ENCODE results near the gene PNLIP. TPM values are rescaled to one million over a fixed set of nuclear protein-coding genes. Genes with fewer than 3 reads are reported as not detected.

PNLIP gene
- polyA plus RNA-seq, 2 of the 4 experiments (the other 2 are of a cell fraction), result not detected

GRCh38 chr10:116608686-116609594 lies 63.2 kb downstream of the PNLIP start:
- Histone ChIP-seq H3K4me2 (peak overlapping the region; percentile 80), H3K27ac (peak overlapping the region; percentile 39 to 65; a peak in 3 of 6 replicates), H3K4me3 (peak overlapping the region; percentile 50), H3K9me3 (no peaks in the 10 kb centered on the region), H3K4me1 (no peaks in the 10 kb centered on the region)
- ChIA-PET CTCF (interaction anchor here (1.0 kb wide), 1 partner anchor 19 kb away, joined by 5 read pairs; no protein-coding TSS in a partner anchor), POLR2A (interaction anchor here (0.5 kb wide), 1 partner anchor 183 kb away, joined by 4 read pairs; no protein-coding TSS in a partner anchor)
- ATAC-seq (peak; percentile 14 to 22; a peak in 4 of 6 replicates), FAIRE-seq (no peak), DNase-seq (ENCODE audit: low read depth in 1 of 2, low spot score in 1 of 2) (no peak)
- TF ChIP-seq TFCP2L1 (CRISPR knock-in tag; IDR thresholded peaks at IDR 0.05) (no peak), RNF2 (IDR thresholded peaks at IDR 0.05; ENCODE audit: borderline replicate concordance, low read depth) (no peak), EHF (CRISPR knock-in tag; IDR thresholded peaks at IDR 0.05) (no peak), HEYL (CRISPR knock-in tag; IDR thresholded peaks at IDR 0.05) (no peak), PHF8 (IDR thresholded peaks at IDR 0.05; ENCODE audit: borderline replicate concordance, low read depth) (no peak), SMC3 (IDR thresholded peaks at IDR 0.05) (no peak), HOXB5 (CRISPR knock-in tag; IDR thresholded peaks at IDR 0.05) (no peak), ZC3H11A (IDR thresholded peaks at IDR 0.05) (no peak)
- WGBS (ENCODE audit: missing lambda C conversion rate), result 91% methylated on average over 24 of the region's 41 CpGs

GRCh38 chr10:116610443-116611152 lies 64.9 kb downstream of the PNLIP start:
- ATAC-seq (no peak), DNase-seq (ENCODE audit: low read depth in 1 of 2, low spot score in 1 of 2) (no peak), FAIRE-seq (no peak)
- H3K4me3 ChIP-seq, result peak overlapping the region; percentile 50; the same call in 1 of the 3 replicates
- ChIA-PET CTCF (interaction anchor here (0.7 to 1.5 kb wide), 4 partner anchors 9 to 606 kb away, joined by 3 to 5 read pairs (median 4); no protein-coding TSS in a partner anchor), POLR2A (no interaction called here)
- H3K4me2 ChIP-seq, result peak overlapping the region; percentile 80
- H3K27ac ChIP-seq, result no peak overlapping the region
- WGBS (ENCODE audit: missing lambda C conversion rate), result 86% methylated on average over 13 of the region's 13 CpGs
- H3K4me1 ChIP-seq, result no peaks in the 10 kb centered on the region
- TF ChIP-seq HOXA7 (CRISPR knock-in tag; IDR thresholded peaks at IDR 0.05), result no peak
- TF ChIP-seq ZNF302 (CRISPR knock-in tag; IDR thresholded peaks at IDR 0.05), result no peak
- TF ChIP-seq SREBF2 (IDR thresholded peaks at IDR 0.05), result no peak
- no peak for TF ChIP-seq FOXS1 (CRISPR knock-in tag; IDR thresholded peaks at IDR 0.05)
- no peak for TF ChIP-seq CBX8 (IDR thresholded peaks at IDR 0.05)
- no peak for TF ChIP-seq CHD4 (IDR thresholded peaks at IDR 0.05; ENCODE audit: borderline replicate concordance)
- TF ChIP-seq NPAS2 (CRISPR knock-in tag; IDR thresholded peaks at IDR 0.05; ENCODE audit: borderline replicate concordance), result no peak
- TF ChIP-seq HMGXB4 (CRISPR knock-in tag; IDR thresholded peaks at IDR 0.05; ENCODE audit: borderline replicate concordance), result no peak
- no peak for TF ChIP-seq BHLHE40 (IDR thresholded peaks at IDR 0.05; ENCODE audit: low read depth, low read length)
- TF ChIP-seq GATA3 (IDR thresholded peaks at IDR 0.05; ENCODE audit: borderline replicate concordance), result no peak
- TF ChIP-seq NR3C1 (IDR thresholded peaks at IDR 0.05), result no peak
- TF ChIP-seq, protein P1, sequence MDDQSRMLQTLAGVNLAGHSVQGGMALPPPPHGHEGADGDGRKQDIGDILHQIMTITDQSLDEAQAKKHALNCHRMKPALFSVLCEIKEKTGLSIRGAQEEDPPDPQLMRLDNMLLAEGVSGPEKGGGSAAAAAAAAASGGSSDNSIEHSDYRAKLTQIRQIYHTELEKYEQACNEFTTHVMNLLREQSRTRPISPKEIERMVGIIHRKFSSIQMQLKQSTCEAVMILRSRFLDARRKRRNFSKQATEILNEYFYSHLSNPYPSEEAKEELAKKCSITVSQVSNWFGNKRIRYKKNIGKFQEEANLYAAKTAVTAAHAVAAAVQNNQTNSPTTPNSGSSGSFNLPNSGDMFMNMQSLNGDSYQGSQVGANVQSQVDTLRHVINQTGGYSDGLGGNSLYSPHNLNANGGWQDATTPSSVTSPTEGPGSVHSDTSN (IDR thresholded peaks at IDR 0.05), result no peak
- TF ChIP-seq PHF8 (IDR thresholded peaks at IDR 0.05; ENCODE audit: borderline replicate concordance, low read depth), result no peak
- TF ChIP-seq RCOR1 (IDR thresholded peaks at IDR 0.05; ENCODE audit: low read depth, low read length), result no peak
- TF ChIP-seq, protein P2, sequence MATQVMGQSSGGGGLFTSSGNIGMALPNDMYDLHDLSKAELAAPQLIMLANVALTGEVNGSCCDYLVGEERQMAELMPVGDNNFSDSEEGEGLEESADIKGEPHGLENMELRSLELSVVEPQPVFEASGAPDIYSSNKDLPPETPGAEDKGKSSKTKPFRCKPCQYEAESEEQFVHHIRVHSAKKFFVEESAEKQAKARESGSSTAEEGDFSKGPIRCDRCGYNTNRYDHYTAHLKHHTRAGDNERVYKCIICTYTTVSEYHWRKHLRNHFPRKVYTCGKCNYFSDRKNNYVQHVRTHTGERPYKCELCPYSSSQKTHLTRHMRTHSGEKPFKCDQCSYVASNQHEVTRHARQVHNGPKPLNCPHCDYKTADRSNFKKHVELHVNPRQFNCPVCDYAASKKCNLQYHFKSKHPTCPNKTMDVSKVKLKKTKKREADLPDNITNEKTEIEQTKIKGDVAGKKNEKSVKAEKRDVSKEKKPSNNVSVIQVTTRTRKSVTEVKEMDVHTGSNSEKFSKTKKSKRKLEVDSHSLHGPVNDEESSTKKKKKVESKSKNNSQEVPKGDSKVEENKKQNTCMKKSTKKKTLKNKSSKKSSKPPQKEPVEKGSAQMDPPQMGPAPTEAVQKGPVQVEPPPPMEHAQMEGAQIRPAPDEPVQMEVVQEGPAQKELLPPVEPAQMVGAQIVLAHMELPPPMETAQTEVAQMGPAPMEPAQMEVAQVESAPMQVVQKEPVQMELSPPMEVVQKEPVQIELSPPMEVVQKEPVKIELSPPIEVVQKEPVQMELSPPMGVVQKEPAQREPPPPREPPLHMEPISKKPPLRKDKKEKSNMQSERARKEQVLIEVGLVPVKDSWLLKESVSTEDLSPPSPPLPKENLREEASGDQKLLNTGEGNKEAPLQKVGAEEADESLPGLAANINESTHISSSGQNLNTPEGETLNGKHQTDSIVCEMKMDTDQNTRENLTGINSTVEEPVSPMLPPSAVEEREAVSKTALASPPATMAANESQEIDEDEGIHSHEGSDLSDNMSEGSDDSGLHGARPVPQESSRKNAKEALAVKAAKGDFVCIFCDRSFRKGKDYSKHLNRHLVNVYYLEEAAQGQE (IDR thresholded peaks at IDR 0.05), result no peak
- TF ChIP-seq TFCP2L1 (CRISPR knock-in tag; IDR thresholded peaks at IDR 0.05), result no peak
- TF ChIP-seq MYC (IDR thresholded peaks at IDR 0.05; ENCODE audit: borderline replicate concordance, low read length), result no peak
- no peak for TF ChIP-seq POLR2A (IDR thresholded peaks at IDR 0.05; ENCODE audit: low read length)
- no peak for TF ChIP-seq EP300 (IDR thresholded peaks at IDR 0.05)
- TF ChIP-seq ELK1 (IDR thresholded peaks at IDR 0.05; ENCODE audit: low read depth, low read length), result no peak
- H3K9me3 ChIP-seq, result no peaks in the 10 kb centered on the region

Data from A549 (cell line).